Activated T-cell treated with anti-CD3 and anti-CD28 coated beads, Interleukin-2, amount 50 U/mL, for 1 hour (primary cell): ENCODE results near the gene LAPTM4A.
"Not testable (repeated sequence)": the region's sequence is repeated elsewhere in the genome, so short reads cannot be mapped to it uniquely, and the experiment has no call there.

Experiments
- DNase-seq: peaks from one replicate; pipeline ENCODE4 v3.0.0-alpha.2; 2020

The LAPTM4A gene

DNA sequence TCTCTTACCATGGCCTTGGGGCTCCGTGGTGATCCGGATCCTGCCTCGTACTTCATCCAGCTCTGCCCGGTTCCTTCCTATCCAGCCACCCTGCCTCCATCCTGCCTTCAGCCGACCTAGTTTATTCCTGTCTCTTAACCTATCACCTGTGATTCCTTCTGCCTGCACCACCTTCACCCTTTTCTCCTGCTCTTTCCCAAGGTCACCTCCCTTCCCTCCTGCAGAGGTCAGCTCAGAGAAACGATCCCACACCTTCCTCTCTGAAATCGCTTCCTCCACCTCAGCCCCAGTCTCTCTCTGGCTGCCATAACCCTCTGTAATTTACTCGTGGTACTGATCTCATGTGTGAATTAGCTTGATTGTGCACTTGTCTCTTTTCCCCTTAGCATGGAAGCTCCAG is 23.5 kb upstream of the LAPTM4A start:
- no peak for DNase-seq

DNA sequence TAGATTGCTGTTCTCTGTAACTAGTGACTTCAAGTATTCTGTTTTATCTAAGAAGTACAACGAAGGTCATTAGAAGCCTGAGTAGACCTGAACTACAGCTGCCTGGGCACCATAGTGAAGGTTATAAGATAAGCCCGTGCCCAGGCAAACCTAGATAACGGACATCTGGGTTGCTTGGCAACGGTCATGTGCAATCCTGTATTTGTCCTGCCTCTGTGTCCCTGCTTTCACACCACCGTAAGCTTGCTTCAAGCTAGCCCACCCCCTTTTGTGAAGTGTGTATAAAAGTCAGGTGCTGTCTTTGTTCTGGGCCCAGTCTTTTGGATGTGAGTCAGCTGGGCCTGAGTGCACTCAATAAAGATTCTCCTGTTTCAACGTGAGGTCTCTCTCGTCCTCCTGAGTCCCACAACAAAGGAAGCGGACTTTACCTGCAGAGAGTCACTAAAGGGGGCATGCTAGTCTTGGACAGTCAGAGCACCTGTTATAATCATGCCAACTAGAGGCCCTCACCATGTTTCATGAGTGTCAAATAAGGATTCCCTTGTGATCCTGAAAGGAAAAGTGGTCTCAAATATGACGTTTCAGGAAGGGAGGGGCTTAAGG is 22.7 kb upstream of the LAPTM4A start:
- not testable (repeated sequence) for DNase-seq

DNA sequence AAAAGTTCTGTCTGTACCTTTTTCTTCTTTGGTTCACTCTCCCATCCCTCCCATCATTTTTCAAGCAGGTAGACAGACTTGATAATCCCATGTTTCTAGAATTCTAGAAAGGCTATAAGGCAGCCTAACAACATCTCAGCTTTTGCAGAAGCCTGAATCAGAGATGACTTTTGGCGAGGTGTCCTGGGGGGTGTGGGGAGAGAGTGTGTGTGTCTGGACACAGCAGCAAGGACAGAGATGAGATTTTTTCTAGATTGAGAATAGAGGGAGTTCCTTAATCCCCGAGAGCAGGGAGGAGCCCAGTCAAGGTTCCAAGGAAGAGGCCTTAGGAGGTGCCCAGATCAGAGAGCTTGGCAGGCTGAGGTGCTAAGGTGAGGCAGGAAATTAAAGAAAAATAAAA is 22.0 kb upstream of the LAPTM4A start:
- no peak for DNase-seq

DNA sequence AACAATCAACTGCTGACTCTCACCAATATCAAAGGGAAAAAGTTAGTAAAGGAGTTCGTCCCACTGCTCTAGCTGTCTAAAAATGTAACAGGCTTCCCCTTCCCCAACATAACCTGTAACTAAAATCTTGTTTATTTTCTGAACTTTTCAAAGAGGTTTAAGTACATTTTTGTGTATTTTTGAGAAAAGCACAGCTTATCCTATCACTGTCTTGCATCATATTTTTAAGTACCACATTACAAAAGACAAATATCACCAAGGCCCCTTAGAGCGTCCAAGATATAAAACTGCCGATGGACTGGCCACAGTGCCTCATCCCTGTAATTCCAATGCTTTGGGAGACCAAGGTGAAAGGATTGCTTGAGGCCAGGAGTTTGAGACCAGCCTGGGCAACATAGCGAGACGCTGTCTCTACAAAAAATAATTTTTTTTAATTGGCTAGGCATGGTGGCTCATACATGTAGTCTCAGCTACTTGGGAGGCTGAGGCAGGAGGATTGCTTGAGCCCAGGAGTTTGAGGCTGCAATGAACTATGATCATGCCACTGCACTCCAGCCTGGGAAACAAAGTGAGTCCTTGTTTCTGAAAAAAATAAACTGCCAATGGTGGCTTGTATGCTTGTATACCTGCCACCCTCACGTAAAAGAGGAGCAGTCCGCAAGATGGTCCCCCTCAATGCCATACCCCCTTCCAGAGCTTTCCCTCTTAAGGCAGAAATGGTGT is 21.2 kb upstream of the LAPTM4A start:
- DNase-seq: no peak

DNA sequence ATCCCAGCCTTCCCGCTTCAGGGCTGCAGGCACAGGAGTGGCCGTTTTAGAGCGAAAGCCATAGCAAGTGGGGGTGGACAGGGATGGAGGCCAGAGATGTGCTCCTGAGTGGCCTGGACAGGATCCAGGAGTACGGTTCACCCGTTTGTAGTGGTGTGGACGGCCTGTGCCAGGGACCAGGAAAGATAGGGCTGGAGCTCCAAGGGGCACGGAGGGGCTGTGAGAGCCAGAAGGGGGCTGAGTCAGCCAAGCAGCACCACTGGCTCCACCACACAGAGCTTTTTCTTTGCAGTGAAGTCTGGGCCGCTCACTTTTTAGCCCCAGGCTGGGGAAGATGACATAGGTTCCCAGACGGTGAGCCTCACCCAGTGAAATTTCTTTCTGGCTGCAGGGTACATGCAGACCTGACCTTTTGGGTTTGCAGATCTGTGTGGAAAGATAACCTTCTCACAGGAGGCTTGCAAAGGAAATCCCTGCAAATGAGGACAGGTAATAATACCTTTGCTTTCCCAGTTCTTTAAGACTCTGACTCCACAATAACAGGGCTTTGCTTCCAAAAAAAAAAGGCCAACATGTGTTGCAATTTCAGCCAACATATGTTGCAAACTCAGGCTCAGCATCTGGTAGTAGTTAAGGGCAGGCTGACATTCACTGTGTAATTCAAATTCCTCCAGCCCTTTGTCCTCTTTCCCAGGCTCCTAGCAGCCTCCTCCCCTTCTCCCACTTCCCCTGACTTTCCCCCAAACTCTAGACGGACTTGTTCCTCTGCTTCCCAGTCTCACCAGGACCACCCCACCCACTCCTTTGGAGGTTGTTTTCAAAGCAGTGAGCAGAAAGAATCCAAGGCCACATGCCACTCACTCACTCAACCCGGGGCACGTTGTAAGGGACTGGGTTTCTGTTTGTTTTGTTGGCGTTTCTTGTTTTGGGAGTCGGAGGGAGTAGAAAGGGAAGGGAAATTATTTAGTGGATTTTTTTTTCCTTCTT is 20.3 kb upstream of the LAPTM4A start:
- DNase-seq: no peak

DNA sequence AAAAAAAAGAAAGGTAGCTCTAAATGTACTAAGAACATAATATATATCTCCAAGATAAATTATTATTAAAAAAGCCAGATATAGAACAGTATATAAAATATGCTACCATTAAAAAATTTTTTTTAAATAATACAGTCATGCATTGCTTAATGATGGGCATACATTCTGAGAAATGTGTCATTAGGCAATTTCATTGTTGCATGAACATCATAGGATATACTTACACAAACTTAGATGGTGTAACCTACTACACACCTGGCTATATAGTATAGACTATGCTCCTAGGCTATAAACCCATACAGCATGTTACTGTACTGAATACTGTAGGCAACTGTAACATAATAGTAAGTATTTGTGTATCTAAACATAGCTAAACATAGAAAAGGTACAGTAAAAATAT is 18.3 kb upstream of the LAPTM4A start:
- DNase-seq: no peak

DNA sequence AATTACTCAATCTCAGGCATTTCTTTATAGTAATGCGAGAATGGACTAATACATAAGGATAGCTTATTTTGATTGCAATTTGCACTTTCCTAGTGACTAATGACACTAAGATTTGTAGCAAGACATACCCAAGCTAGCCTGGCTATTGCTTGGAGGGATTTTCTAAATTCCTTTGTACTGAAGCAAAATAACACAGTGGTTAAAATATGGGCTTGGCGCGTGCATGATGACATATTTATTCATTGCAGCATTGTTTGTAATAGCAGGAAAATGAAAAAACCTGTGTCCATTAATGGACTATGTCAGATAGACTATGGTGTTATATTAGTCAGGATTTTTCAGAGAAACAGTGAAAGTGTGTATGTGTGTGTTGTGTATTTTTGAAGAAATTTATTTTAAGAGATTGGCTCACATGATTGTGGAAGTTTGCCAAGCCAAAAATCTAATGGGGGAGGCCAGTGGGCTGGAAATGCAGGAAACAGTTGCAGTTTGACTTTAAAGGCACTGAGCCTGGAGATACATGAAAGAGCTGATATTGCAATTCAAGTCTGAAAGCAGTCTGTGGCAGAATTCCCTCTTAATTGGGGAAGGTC is 16.7 kb upstream of the LAPTM4A start:
- no peak for DNase-seq

DNA sequence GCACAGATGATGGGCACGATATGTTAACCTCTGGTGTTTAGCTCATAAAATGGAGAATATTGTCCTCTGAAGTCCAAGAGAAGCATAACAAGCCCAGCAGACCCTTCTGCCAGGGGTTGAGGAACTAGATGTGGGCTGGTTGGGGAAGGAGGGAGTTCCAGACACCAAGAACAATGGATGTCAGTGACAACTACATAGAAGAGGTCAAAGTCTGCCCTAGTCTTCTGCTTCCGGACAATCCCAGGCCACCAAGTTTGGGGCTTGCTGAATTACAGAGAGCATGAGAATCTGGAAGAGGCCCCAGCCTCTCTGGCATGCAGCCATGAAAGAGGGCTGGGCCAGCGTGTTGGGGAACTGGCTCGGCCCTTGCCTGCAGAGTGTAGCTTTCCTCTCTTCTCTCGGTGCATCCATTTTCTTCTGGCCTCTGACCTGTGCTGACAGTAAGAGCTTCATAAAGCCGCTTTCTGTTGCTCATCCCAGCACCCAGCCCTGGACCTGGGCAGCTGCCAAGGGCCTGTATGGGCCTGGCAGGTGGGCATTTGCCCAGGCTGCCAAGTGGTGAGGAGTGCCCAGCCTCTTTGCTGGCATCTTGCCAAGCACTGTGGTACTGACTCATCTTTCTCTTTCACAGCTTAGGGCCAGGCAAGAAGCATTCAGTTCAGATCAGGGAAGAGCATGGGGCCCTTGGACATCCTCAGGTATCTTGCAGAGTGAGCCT is 14.6 kb upstream of the LAPTM4A start:
- DNase-seq: no peak

DNA sequence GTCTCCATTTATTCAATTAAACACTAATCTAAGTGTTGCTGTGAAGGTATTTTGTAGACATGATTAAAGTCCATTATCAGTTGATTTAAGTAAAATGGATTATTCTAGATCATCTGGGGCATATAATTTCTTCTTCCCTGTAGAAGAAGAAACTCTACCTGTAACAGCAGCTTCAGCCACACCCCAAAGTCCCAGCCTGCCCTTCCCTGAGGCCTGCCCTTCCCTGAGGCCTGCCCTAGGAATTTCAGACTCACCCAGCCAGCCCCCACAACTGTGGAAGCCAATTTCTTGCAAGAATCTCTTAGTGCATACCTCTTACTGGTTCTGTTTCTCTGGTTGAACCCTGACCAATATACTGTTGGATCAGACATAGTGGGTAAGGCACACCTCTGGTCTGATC is 13.4 kb upstream of the LAPTM4A start:
- DNase-seq: no peak

DNA sequence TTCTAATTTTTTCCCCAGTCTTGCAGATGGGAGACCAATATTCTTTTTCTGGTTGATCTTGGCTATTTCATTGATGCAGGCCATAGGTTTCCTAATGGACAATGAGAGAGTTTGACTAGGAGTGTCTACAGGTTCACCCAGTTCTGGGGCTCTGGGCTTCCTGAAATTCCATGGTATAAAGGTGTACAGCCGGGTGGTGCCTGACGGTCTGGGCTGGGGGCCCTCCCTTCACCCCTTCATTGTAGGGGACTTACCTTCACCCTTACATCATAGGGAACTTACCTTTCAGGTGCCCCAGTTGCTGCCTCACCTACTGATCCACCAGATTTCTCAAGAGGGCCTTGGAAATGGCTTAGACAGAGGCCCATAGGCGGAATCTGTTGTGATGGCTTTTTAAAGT is 13.0 kb upstream of the LAPTM4A start:
- no peak for DNase-seq

DNA sequence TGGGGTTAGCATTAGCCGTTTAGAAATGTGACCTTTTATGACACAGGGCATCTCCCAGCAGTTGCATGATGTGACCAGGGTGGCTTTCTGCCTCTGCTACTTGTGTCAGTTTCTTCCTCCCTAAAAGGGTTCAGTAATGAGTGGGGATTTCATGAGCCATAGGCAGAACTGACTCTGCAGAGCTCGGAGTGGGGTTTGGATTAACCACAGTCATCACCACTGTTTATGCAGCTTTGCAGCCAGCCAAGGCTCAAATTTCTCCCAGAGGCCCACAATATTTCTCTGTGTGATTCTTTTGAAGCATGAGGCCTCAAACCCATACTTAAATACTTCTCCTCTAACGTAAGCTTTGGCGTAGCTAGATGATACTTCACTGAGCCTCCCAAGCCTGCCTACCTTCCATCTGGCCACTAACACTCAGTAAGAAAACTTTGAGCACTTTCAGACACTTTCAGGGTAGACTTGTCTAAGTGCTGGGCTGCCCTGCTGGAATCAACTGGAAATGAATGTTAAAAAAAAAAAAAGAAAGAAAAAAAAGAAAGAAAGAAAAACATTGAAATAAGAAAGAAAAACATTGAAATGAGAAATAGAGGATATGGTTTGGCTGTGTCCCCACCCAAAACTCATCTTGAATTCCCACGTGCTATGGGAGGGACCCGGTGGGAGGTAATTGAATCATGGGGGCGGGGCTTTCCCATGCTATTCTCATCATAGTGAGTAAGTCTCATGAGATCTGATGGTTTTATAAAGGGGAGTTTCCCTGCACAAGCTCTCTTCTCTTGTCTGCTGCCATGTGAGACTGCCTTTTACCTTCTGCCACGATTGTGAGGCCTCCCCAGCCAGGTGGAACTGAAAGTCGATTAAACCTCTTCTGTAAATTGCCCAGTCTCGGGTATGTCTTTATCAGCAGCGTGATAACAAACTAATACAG is 11.5 kb upstream of the LAPTM4A start:
- DNase-seq: no peak

DNA sequence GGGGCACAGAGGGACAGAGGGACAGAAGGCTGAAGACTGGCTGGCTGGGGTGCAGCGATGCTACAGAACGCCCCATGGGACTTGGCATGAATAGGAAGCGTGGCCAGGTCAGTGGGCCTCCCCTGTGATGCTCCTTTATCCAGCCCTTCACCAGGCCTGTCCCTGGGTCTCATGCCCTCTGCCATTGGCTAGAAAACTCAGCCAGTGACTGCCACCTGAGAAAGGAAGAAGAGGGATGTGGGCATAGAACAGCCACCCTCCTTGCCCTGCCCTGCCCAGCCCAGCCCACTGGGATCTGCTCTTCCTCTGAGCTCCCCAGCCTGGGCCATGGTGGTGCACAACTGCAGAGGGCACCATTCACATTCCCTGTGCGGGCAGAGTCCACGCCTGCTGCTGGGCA is 10.5 kb upstream of the LAPTM4A start:
- no peak for DNase-seq

DNA sequence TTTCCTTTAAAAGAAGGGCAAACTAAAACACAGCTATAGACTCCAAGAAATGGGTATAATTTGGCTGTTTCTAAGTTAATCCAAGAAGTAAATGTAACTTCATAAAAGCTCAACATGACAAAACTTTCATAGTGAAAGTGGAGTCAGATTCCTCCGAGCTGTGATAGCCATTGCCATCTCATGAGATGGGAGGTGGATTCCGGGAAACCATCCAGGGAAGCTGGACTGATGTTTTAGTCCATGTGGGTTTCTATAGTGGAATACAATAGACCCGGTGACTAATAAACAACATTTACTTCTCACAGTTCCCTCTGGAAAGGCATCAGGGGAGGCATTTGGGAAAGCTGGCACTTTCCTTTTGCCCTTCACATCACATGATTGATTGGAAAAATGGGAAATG is 10.0 kb upstream of the LAPTM4A start:
- DNase-seq: no peak

DNA sequence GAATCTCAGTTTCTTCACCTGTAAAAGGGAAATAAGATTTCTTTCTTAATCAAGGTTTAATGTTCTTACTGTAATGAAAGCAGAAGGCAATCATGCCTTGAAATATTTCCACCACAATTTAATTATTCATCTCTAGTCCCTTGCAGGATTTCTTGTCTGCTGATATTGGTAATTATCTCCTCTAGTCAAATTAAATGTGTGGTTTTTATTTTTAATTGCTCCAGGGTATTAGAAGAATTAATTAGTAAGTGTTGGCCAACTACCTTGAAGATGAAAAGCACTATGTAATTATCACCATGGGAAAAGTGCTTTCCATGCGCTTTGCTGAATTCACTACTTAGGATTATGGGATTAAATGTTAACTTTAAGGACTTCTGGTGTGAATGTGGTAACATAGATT is 8.7 kb upstream of the LAPTM4A start:
- DNase-seq: no peak

DNA sequence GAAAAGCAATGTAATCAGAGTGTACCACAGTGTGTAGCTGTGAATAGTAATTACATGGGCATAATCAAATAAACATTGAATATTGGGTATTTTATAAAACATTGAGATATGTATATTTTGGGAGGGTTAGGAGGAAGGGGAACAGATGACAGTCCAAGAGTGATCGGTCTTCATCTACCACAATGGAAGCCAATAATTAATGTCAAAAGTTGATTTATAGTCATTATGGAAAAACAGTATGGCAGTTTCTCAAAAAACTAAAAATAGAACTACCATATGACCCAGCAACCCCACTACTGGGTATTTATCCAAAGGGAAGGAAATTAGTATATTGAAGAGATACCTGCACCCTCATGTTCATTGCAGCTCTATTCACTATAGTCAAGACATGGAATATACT is 5.8 kb upstream of the LAPTM4A start:
- no peak for DNase-seq

DNA sequence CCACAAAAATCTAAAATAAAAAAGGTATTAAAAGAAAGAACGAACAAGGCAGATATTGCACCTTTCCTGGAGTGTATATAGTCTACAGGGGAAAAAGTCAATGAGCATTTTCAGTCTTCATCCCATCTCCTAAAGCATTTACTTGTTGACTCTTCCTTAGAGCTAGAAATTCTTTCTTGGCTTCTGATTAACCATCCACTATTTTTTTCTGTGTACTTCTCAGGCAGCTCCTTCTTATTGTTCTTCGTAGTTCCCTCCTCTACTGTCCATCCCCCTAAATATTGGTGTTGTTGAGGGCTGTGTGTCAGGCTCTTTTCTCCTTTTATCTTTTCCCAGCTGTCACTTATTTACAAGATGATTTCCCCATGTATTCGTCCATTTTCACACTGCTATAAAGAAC is 3.5 kb upstream of the LAPTM4A start:
- no peak for DNase-seq

DNA sequence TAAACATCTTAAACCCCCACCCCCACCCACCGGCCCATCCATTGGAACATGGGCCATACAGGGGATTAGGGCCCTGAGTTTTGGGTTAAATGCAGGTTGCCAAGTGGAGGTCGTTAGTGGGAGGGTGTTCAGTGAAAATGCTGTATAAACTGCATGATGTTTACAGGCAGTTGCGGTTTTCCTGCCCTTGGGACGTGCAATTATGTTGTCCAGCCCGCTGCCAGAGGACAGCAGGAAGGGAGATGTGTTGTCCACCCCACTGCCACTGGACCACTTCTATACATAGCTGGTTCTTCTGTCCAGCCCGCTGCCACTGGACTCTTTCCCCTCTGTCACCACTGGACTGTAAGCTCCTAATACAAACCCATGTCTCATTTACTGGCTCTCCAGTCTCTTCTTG is 2.7 kb upstream of the LAPTM4A start:
- no peak for DNase-seq

DNA sequence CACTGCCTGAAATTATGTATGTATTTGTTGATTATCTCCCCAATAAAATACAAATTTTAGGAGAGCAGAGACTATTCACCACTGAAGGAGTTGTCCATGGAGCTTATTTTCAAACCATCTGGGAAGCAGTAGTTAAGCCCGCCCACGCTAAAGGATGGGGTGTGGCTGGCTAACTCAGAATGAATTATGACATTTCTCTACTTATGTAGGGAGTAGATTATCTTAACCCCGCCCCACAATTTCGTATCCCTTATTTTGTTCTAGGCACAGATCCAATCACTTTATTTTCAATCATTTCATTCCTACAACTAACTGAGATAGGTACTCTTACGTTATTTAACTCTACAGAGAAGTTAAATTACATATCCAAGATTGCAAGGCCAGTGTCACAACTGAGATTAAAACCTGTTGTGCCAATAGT is 1.4 kb upstream of the LAPTM4A start:
- no peak for DNase-seq

DNA sequence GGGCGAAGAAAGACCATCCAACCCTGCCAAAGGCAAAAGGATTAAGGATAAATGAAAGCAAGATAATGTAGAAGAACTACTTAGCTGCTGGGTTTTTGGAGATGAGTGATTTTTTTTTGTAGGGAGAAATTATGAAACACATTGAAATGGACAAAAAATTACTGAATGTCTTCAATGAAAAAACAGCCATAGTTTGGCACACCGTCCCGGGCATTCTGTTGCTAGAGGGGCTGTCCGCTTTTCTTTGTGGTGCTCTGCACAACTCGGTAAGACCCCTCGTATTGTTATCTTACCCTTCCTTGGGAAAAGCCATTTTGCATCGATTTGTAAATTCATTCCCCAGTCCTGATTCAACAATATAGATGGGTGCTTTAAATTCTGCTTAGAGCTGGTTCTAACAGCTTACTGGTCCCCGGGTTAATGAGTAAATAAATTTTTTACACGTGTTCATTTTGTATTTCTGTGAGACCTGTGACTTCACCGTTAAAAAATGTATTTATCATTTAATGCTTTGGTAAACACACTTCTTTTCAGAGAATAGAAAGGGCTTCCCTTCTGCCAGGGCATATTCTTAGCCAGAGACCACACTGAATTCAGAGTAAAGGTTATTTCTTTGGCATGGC is 912 bp upstream of the LAPTM4A start:
- no peak for DNase-seq

DNA sequence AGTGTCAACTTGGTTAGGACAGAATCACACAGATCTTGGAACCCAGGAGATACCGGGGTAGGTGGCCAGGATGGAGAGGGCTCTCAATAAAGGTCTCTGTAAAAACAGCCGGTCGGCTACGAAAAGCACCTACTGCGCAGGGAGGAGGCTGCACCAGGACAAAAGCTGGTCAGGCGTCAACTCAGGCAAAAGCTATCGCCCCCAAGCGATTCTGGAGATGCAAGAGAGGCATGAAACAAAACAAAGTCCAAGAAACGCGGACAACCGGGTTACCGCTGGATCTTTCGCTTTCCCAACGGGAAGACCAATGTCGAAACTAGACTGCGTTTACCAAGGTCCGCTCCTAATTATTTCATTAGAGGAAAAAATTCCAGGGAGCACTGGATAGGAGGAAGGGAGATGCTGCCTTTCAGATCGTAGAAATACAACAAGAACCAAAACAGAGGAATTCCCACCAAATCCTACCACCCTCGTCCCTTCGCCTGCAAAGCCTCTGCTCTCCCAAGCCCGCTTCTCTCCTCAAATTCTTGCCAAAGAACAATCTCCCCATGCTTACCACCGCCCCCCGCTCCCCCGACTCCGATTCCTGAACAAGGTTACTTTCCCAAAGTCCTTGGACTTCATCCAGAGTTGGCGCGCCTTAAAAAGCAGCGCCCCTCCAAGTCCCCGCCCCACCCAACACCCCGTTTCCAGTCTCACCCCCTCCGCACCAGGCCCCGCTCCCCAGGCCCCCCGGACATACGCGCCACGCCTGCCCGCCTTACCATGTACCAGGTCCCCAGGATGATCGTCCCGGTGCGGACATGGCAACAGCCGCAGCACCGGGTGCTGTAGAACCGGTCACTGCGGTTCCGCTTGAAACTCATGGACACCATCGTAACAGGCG is 539 bp downstream of the LAPTM4A start:
- peak; percentile 33 for DNase-seq
